Head of caudate nucleus (tissue), 42 donors: ENCODE data around the gene ZNF784.

Source experiments
- DNase-seq, 42 donors: peaks; one replicate each; pipeline versions ENCODE4 v3.0.0 to v3.0.0-alpha.2; 2020 to 2021; ENCODE audit warnings: mixed read lengths in 7 of 42
- intact Hi-C: fragments of 100-400 bp; cut with DNase I; formaldehyde crosslinking; loops from one replicate; pipeline ENCODE4 v1.15.0; 2022

Gene ZNF784

GRCh38 chr19:55658846-55659459 is 34.6 kb upstream of the ZNF784 start:
- DNase-seq: no peak
- intact Hi-C loops: no loop called here

GRCh38 chr19:55656988-55657747 is 32.8 kb upstream of the ZNF784 start:
- peak in 1 of 42 donors; percentile 21 for DNase-seq
- intact Hi-C loops: no loop called here

GRCh38 chr19:55656552-55656951 is 32.2 kb upstream of the ZNF784 start:
- no peak for DNase-seq
- intact Hi-C loops: no loop called here

- no peak for DNase-seq
- intact Hi-C loops: loop anchor here (2.0 kb wide), 1 partner anchor 19 kb away; the partner anchor contains the start of gene EPN1
Observed at GRCh38 chr19:55655648-55656040, 31.3 kb upstream of the ZNF784 start.

GRCh38 chr19:55654868-55655647 is 30.7 kb upstream of the ZNF784 start, which contains the start of gene U2AF2:
Gene U2AF2, plus strand, starts transcription at chr19:55655035. Its CDS starts 70 bp downstream, at chr19:55655105.
- peak; percentile 86 to 98 (median 94) for DNase-seq
- intact Hi-C loops: loop anchor here (2.0 kb wide), 1 partner anchor 20 kb away; the partner anchor contains the start of gene EPN1

- intact Hi-C loops: loop anchor here (2.0 kb wide), 1 partner anchor 20 kb away; the partner anchor contains the start of gene EPN1
- peak; percentile 92 to 99 (median 98) for DNase-seq
Observed at GRCh38 chr19:55654323-55654867, 30.0 kb upstream of the ZNF784 start.

- intact Hi-C loops: loop anchor here (2.0 kb wide), 1 partner anchor 21 kb away; the partner anchor contains the start of gene EPN1
- peak; percentile 92 to 99 (median 98) for DNase-seq
Observed at GRCh38 chr19:55653651-55654322, 29.4 kb upstream of the ZNF784 start.

- intact Hi-C loops: no loop called here
- DNase-seq: no peak
Observed at GRCh38 chr19:55652311-55653128, 28.2 kb upstream of the ZNF784 start.

- DNase-seq: no peak
- intact Hi-C loops: no loop called here
Observed at GRCh38 chr19:55651236-55651635, 26.9 kb upstream of the ZNF784 start.

GRCh38 chr19:55650602-55651230 is 26.4 kb upstream of the ZNF784 start:
- DNase-seq: no peak
- intact Hi-C loops: no loop called here

- no peak for DNase-seq
- intact Hi-C loops: no loop called here
Observed at GRCh38 chr19:55650126-55650557, 25.8 kb upstream of the ZNF784 start.

GRCh38 chr19:55649268-55650125 is 25.1 kb upstream of the ZNF784 start:
- intact Hi-C loops: no loop called here
- no peak for DNase-seq

GRCh38 chr19:55648585-55649267 is 24.4 kb upstream of the ZNF784 start:
- no peak for DNase-seq
- intact Hi-C loops: no loop called here

- intact Hi-C loops: no loop called here
- DNase-seq: peak; percentile 55 to 93 (median 82)
Observed at GRCh38 chr19:55647732-55648584, 23.6 kb upstream of the ZNF784 start, which contains the start of gene CCDC106. Gene CCDC106, plus strand, starts transcription at chr19:55648212. Its CDS starts 835 bp downstream, at chr19:55649047.
